ENCODE results near the gene IFITM2. TPM values are rescaled to one million over a fixed set of nuclear protein-coding genes. Genes with fewer than 3 reads are reported as not detected.

The IFITM2 gene
- 148 and 188 TPM in 2 replicates for total RNA-seq

DNA sequence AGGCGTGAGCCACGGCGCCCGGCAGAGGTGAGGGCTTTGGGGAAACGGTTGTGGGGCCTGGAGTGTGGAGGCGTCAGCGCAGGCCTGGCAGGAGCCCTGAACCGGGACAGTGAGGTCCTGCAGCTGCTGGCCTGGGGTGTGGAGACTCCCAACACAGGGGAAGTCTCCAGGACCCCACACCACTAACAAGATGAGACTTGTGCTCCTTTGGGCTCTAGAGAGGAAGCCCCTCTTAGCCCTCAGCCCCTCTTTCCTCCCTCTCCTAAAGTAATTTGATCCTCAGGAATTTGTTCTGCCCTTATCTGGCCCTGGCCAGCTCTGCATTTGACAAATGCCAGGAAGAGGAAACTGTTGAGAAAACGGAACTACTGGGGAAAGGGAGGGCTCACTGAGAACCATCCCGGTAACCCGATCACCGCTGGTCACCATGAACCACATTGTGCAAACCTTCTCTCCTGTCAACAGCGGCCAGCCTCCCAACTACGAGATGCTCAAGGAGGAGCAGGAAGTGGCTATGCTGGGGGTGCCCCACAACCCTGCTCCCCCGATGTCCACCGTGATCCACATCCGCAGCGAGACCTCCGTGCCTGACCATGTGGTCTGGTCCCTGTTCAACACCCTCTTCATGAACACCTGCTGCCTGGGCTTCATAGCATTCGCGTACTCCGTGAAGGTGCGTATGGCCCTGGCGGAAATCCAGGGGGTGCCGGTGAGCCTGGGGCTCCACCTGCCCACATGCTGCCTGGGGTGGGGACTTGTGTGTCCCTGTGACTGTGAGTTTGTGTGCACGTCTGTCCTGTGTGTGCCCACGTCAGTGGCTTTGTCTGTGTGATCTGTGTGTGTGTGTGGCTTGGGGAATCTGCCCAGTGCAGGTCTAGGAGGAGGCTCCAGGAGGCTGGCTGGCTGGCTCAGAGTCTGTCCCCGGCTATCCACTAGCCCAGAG is at the start of gene IFITM2:
TSS of gene IFITM2 (plus strand) at position 51 of the 943 bp plus-strand sequence. CDS start at position 428, 377 bp downstream.

DNA sequence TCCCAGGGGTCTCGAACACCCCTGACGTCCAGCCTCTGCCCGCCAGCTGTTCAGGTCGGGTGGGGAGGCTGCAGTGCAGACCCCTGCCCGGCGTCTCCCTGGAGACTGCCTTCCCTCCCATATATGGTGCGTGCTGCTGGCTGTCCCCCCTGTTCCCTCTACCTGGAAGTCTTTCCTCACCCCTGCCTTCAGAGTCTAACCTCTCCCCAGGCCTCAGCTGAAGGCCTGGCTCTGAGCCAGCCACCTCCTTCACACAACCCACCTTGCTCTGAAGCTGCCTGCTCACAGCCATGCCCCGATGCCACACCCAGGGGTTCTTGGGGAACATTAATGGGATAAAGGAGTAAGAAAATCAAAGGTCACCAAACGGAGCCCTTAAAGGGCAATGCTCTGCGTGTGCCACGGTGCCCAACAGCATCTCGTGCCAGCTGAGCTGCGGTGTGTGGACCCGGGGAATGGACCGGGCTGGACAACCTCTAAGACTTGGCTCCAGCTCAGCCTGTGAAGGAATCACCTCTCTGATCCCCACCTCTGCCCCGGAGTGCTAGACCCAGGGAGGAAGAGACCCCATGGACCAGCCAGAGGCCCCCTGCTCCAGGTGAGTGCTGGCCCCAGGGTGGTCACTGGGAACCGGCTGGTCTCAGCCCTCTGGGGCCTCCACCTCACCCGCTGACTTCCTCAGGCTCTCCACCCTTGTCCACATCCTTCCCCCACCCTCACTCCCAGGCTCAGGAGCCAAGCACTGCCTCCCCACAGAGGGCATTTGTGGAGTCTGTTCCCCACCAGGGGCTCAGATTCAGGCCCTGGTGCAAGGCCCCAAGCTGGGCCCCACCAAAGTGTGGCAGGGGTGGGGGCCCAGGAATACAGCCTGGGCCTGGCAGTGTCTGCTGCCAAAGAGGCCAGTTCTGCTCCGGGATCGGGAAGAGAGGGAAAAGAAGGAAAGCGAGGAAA is 29.3 kb upstream of the IFITM2 start, which contains the start of gene NLRP6:
TSS of gene NLRP6 (plus strand) at position 407 of the 951 bp plus-strand sequence. CDS start at position 570, 163 bp downstream.

GRCh38 chr11:288478-289397 is 18.9 kb upstream of the IFITM2 start, which contains the start of gene PGGHG:
PGGHG (plus strand) TSS chr11:289126; CDS start chr11:289817, 691 bp downstream.

DNA sequence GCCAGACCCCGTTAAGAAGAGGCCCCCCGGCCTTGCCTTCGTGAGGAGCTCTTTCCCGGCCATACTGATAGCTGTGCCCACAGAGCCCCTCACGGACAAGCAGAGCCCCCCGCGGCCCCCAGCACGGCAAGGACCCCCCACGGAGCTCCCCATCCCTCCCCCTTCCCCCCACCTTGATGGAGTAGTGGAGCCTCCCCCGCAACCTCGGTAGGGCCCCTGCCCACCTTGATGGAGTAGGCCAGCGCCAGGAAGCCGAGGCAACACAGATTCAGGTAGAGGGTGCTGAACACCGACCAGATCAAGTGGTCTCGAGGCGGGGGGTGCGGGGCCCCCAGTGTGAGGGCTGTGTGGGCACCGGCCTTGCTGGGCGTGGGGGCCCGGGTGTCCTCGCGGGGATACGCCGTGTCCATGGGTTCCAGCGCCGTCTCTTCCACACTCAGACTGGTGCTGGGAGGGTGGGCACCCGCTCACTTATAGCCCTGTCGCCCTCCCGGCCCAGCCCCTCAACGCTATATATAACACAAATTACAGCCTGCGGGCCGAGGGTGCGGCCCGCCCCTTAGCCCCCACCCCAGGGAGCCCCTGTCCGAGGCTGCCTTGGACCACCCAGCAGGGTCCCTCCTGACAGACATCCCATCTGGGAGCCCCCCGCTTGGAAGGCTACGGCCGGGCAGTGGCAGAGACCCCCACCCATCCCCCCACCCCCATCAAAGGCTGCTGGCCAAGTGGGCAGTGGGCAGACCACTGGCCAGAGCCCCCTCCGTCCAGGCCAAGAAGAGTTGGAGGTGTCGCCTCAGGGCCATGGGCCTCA is 8.3 kb upstream of the IFITM2 start, which contains the start of gene IFITM5:
TSS of gene IFITM5 (minus strand) at position 446 of the 811 bp plus-strand sequence. CDS start at position 410, 36 bp downstream.

DNA sequence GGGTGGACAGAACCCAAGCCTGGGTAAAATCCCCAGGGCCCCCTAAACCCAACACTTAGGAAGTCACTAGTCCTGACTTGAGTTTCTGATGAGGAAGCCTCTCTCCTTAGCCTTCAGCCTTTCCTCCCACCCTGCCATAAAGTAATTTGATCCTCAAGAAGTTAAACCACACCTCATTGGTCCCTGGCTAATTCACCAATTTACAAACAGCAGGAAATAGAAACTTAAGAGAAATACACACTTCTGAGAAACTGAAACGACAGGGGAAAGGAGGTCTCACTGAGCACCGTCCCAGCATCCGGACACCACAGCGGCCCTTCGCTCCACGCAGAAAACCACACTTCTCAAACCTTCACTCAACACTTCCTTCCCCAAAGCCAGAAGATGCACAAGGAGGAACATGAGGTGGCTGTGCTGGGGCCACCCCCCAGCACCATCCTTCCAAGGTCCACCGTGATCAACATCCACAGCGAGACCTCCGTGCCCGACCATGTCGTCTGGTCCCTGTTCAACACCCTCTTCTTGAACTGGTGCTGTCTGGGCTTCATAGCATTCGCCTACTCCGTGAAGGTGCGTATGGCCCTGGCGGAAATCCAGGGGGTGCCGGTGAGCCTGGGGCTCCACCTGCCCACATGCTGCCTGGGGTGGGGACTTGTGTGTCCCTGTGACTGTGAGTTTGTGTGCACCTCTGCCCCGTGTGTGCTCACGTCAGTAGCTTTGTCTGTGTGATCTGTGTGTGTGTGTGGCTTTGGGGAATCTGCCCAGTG is 6.4 kb downstream of the IFITM2 start, which contains the start of gene IFITM1:
TSS of gene IFITM1 (plus strand) at position 254 of the 767 bp plus-strand sequence. CDS start at position 385, 131 bp downstream.

Other genes starting within 250 kb of the IFITM2 start
- not detected in 2 replicates for gene SCGB1C1, start 114.7 kb upstream of the IFITM2 start, total RNA-seq
- gene BET1L, start 100.4 kb upstream of the IFITM2 start, total RNA-seq: 34.9 and 44.1 TPM in 2 replicates
- gene RIC8A, start 100.1 kb upstream of the IFITM2 start, total RNA-seq: 194 and 250 TPM in 2 replicates
- gene SIRT3, start 71.5 kb upstream of the IFITM2 start, total RNA-seq: 10.2 and 11.1 TPM in 2 replicates
- gene PSMD13, start 70.8 kb upstream of the IFITM2 start, total RNA-seq: 79.2 and 90.0 TPM in 2 replicates
- gene NLRP6, start 29.4 kb upstream of the IFITM2 start, total RNA-seq: not detected in 2 replicates
- 14.9 and 25.8 TPM in 2 replicates for gene PGGHG, start 18.7 kb upstream of the IFITM2 start, total RNA-seq
- not detected in 2 replicates for gene IFITM5, start 8.3 kb upstream of the IFITM2 start, total RNA-seq
- gene IFITM1, start 6.2 kb downstream of the IFITM2 start, total RNA-seq: 31.5 and 106 TPM in 2 replicates
- 135 and 137 TPM in 2 replicates for gene IFITM3, start 13.0 kb downstream of the IFITM2 start, total RNA-seq
- gene B4GALNT4, start 61.7 kb downstream of the IFITM2 start, total RNA-seq: 2.2 and 11.6 TPM in 2 replicates
- 0.56 and 0.65 TPM in 2 replicates for gene PKP3, start 86.4 kb downstream of the IFITM2 start, total RNA-seq
- 11.1 and 14.8 TPM in 2 replicates for gene SIGIRR, start 107.2 kb downstream of the IFITM2 start, total RNA-seq
- not detected in 2 replicates for gene ANO9, start 134.2 kb downstream of the IFITM2 start, total RNA-seq
- gene PTDSS2, start 142.5 kb downstream of the IFITM2 start, total RNA-seq: 30.7 and 49.7 TPM in 2 replicates
- gene RNH1, start 199.4 kb downstream of the IFITM2 start, total RNA-seq: 279 and 507 TPM in 2 replicates
- 46.1 and 53.3 TPM in 2 replicates for gene HRAS, start 227.8 kb downstream of the IFITM2 start, total RNA-seq
- gene LRRC56, start 229.7 kb downstream of the IFITM2 start, total RNA-seq: 0.52 and 1.1 TPM in 2 replicates